ENCODE data around the gene SOX6.

The SOX6 gene

GRCh38 chr11:15967966-15968365 lies 388.4 kb downstream of the SOX6 start:
- no peak for DNase-seq (ENCODE audit: low read depth in 1 of 2, low spot score in 1 of 2)
- in situ Hi-C loops (cut with HindIII; ENCODE audit: low pct_unique_long_range_greater_than_20kb, low sequenced_read_pairs), result no loop called here
- no peak for TF ChIP-seq JUND (IDR thresholded peaks at IDR 0.05; ENCODE audit: low read depth)

DNA sequence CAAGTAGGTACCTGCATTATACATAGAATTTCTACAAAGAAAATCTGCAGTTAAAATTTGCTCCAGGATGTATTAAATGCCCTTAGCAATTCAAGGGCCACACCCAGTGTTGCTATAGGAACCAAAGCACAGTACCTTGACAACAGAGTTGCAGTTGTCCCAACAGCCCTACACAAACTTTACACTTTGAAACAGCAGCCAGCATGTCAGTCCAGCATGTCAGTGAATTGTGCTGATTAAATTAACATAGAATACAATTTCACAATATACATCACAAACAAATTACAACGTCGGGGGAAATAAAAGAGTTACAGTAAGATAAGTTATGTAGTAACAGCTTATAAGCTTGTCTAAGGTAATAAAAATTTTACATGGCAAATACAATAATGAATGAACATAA lies 389.2 kb downstream of the SOX6 start:
- in situ Hi-C loops (cut with HindIII; ENCODE audit: low pct_unique_long_range_greater_than_20kb, low sequenced_read_pairs), result no loop called here
- no peak for TF ChIP-seq JUND (IDR thresholded peaks at IDR 0.05; ENCODE audit: low read depth)
- no peak for DNase-seq (ENCODE audit: low read depth in 1 of 2, low spot score in 1 of 2)

DNA sequence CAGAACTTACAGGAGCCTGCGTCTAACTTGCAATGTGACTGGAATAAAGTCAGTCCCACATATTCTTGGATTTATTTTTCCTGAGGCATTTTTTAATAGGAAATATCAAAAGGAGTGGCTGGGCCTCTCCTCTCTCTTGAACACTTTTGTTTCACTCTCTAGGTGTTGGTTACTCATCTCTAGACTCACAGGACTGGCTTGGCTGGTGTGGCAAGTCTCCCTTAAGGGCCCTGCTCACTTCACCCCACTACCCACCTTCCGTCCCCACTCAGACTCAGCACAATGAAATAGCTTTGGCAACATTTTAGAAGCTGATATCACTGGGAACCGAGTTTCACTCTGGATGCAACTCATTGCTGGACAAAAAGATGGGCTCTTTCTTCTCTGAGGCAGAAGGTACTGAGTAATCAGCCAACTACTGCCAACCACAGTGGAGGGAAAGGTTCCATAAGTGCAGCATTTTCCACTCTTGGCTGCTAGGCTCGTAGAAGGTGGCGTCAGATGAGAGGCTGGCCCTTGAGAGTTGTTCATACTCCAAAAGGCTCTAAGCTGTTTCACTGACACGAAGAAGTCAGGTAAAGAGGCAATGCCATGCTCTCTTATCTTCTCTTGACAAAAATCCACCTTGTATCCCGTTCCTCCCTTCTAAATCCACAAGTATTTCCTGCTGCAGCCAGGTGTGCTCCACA lies 390.6 kb downstream of the SOX6 start:
- peak in 1 of 2 experiments; percentile 22 for DNase-seq (ENCODE audit: low read depth in 1 of 2, low spot score in 1 of 2)
- no peak for TF ChIP-seq JUND (IDR thresholded peaks at IDR 0.05; ENCODE audit: low read depth)
- in situ Hi-C loops (cut with HindIII; ENCODE audit: low pct_unique_long_range_greater_than_20kb, low sequenced_read_pairs), result no loop called here

DNA sequence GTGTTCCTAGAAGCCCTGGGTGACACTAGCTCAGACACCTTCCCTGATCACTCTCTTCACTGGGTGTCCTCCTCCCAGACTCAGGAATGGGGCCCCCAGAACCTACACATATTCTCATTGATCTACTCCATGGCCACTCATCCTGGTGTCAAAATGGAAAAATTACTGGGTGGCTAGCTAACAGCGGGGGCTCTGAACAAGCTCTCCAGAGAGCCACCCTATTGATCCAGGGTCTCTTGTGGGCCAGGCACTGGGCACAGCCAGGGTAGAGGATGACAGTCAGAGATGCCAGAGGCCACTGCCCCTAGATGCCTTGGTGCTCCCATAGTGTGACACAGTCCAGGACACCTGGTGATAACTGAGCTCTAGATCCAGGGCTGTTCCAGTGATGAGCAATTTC lies 393.1 kb downstream of the SOX6 start:
- DNase-seq (ENCODE audit: low read depth in 1 of 2, low spot score in 1 of 2), result no peak
- no peak for TF ChIP-seq JUND (IDR thresholded peaks at IDR 0.05; ENCODE audit: low read depth)
- in situ Hi-C loops (cut with HindIII; ENCODE audit: low pct_unique_long_range_greater_than_20kb, low sequenced_read_pairs), result no loop called here

GRCh38 chr11:15958910-15959309 lies 397.4 kb downstream of the SOX6 start:
- no peak for DNase-seq (ENCODE audit: low read depth in 1 of 2, low spot score in 1 of 2)
- TF ChIP-seq JUND (IDR thresholded peaks at IDR 0.05; ENCODE audit: low read depth), result no peak
- in situ Hi-C loops (cut with HindIII; ENCODE audit: low pct_unique_long_range_greater_than_20kb, low sequenced_read_pairs), result no loop called here

DNA sequence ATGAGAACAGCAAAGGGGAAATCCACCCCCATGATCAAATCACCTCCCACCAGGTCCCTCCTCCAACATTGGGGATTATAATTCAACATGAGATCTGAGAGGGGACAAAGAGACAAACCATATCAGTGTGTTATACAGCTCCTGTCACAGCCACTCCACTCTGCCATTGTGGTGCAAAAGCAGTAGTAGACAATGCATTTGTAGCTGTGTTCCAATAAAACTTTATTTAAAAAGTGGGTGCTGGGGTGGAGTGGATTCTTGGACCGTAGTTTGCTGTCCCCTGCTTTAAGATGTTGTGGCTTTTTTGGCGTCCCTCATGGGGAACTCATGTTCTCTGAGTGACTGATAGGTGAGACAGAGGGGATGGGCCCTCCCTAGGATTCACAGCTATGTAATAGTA lies 399.1 kb downstream of the SOX6 start:
- no peak for TF ChIP-seq JUND (IDR thresholded peaks at IDR 0.05; ENCODE audit: low read depth)
- in situ Hi-C loops (cut with HindIII; ENCODE audit: low pct_unique_long_range_greater_than_20kb, low sequenced_read_pairs), result no loop called here
- DNase-seq (ENCODE audit: low read depth in 1 of 2, low spot score in 1 of 2), result no peak

DNA sequence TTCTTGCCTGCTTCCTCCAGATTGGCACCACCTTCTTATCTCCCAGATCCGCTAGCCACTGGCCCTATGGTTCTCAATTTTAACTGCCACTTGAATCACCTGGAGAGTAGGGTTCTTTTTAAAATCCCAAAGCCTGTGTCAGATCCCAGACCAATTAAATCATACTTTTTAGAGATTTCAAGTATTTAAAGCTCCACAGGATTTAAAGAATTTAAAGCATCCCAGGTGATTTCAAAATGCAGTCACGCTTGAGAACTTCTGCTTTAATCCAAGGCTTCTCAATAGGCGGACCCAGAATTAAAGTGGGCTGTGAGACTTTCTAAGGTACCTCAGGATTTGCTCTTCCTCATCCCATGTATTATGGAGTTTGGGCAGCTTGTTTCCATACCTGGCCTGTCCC lies 400.0 kb downstream of the SOX6 start:
- no peak for TF ChIP-seq JUND (IDR thresholded peaks at IDR 0.05; ENCODE audit: low read depth)
- DNase-seq (ENCODE audit: low read depth in 1 of 2, low spot score in 1 of 2), result no peak
- in situ Hi-C loops (cut with HindIII; ENCODE audit: low pct_unique_long_range_greater_than_20kb, low sequenced_read_pairs), result no loop called here

DNA sequence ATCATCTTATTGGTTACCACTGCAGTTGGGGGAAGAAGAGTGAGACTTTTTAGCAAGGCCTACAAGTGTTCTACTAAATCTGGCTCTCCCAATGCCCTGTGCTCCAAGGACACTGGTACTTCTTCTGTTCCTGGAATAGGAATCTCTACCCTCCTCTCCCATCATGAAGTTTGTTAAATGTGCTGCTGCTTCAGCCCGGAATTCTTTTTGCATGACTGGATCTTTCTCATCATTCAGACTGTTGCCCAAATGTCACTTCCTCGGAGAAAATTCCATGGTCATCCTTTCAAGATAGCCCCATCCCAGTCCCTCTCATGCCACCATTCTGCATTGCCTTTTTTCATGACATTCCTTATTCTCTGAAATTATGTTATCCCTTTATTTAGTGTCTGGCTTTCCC lies 400.8 kb downstream of the SOX6 start:
- in situ Hi-C loops (cut with HindIII; ENCODE audit: low pct_unique_long_range_greater_than_20kb, low sequenced_read_pairs), result no loop called here
- no peak for DNase-seq (ENCODE audit: low read depth in 1 of 2, low spot score in 1 of 2)
- TF ChIP-seq JUND (IDR thresholded peaks at IDR 0.05; ENCODE audit: low read depth), result no peak

DNA sequence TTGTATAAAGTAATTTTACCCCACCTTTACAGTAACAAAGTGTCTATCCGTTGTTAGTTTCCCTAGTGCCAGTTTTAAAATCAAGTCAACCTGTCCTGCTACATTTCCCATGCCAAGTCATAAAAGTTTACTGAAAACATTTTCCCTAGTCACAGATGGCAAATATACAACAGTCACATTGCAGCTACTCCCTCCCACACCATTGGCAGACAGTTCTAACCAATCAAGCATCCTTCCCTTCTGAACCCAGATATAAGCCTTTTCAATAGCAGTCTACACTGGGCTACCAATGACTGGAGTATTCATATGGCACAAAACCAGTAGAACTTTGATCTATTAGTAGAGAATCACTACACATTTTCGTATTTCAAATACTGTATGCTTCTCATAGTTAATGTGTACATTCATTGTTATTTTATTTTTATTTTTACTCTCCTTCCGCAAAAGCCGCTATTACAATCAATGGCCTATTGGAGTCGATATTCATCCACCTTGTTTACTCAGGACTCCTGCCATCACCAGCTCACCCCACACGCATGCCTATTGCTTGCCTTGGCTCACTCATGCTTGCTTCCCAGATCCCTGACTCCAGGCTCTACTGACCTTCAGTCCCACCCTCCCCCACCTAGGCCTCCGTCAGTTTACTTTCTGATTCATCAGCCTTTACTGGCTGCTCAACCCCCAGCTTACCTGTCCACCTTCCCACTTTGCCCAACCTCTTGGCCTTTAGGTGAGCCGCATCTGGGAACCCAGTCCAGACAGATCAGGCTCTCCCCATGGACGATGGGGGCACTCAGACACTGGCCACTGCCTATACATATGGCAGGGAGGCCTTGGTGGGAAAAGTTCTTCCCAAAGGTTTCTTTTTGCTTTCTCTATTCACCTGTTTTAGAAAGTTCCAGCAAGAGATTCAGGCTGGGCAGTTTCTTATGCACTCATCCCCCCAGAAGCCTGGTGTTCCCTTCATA lies 408.4 kb downstream of the SOX6 start:
- DNase-seq (ENCODE audit: low read depth in 1 of 2, low spot score in 1 of 2), result no peak
- in situ Hi-C loops (cut with HindIII; ENCODE audit: low pct_unique_long_range_greater_than_20kb, low sequenced_read_pairs), result no loop called here
- no peak for TF ChIP-seq JUND (IDR thresholded peaks at IDR 0.05; ENCODE audit: low read depth)

GRCh38 chr11:15945726-15946125 lies 410.6 kb downstream of the SOX6 start:
- in situ Hi-C loops (cut with HindIII; ENCODE audit: low pct_unique_long_range_greater_than_20kb, low sequenced_read_pairs), result no loop called here
- no peak for TF ChIP-seq JUND (IDR thresholded peaks at IDR 0.05; ENCODE audit: low read depth)
- DNase-seq (ENCODE audit: low read depth in 1 of 2, low spot score in 1 of 2), result no peak

DNA sequence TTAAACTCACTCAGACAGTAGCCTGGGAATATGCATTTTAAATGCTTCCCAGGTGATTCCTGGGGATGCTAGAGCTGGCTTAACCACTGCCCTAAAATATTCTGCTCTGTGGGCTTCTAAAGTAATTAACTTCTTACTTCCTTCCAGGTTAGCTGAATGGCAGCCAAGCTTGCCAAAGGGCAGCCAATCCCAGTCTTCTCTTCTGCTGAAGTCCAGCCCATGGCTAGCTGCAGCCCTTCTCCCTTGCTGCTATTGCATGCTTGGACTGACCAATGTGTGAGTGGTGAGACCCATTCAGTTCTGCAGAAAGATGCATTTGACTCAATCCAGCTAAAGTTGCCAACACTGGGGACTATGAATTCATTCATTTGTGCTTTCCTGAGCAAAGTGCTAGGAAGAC lies 411.9 kb downstream of the SOX6 start:
- in situ Hi-C loops (cut with HindIII; ENCODE audit: low pct_unique_long_range_greater_than_20kb, low sequenced_read_pairs), result no loop called here
- no peak for TF ChIP-seq JUND (IDR thresholded peaks at IDR 0.05; ENCODE audit: low read depth)
- DNase-seq (ENCODE audit: low read depth in 1 of 2, low spot score in 1 of 2), result peak in 1 of 2 experiments; percentile 30

GRCh38 chr11:15943418-15944197 lies 412.7 kb downstream of the SOX6 start:
- in situ Hi-C loops (cut with HindIII; ENCODE audit: low pct_unique_long_range_greater_than_20kb, low sequenced_read_pairs), result no loop called here
- no peak for DNase-seq (ENCODE audit: low read depth in 1 of 2, low spot score in 1 of 2)
- TF ChIP-seq JUND (IDR thresholded peaks at IDR 0.05; ENCODE audit: low read depth), result no peak

Measured in T47D (cell line).